Stimulated activated CD4-positive, alpha-beta T cell treated with anti-CD3 and anti-CD28 coated beads, Interleukin-1b, Interleukin-23, amount 100 ng/mL, for 24 hours (primary cell): ENCODE data around the gene KCNN1.
"Not testable (repeated sequence)": the region's sequence is repeated elsewhere in the genome, so short reads cannot be mapped to it uniquely, and the experiment has no call there.

Source experiments
- DNase-seq, 4 experiments: peaks; one replicate each; pipeline ENCODE4 v3.0.0-alpha.2; 2020; ENCODE audit warnings: low read depth in 4 of 4, low spot score in 1 of 4

KCNN1 gene

DNA sequence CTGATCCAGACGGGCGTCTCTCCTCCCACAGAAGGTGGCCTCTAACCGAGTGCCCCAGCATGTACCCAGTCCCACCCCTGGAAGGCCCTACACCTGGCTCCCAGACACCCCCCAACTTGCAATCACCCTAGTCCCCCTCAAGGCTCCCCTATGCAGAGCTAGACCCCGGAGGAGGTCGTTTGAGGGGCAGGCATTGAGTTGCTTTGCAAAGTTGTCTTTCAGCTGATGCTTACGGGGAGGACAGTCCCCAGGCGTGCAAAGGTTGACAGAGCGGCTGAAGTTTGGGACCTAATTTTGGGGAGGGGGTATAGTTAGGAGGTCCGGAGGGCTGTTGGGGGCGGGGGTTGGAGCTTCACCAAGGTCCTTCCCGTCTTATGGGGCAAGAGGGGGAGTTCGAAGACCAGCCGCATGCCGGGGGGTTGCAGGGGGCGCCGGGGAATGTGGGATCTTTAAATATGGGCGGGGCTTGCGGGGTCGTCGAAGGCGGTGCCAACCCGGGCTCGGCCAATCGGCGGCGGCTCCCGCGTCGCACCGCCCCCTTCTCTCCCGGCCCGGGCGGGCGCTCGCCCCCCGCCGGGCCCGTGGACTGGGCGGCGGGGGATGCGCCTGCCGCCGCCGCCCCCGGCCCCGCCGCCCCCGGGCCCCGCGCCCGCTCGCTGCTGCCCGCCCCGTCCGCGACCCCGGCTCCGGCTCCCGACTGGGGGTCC is at the start of gene KCNN1:
Gene KCNN1 (plus strand): TSS at position 558 of the 707 bp plus-strand sequence. CDS start 6,782 bp downstream, outside the sequence.
- no peak for DNase-seq

GRCh38 chr19:17918151-17918550 is 48.8 kb upstream of the KCNN1 start:
- not testable (repeated sequence) for DNase-seq

DNA sequence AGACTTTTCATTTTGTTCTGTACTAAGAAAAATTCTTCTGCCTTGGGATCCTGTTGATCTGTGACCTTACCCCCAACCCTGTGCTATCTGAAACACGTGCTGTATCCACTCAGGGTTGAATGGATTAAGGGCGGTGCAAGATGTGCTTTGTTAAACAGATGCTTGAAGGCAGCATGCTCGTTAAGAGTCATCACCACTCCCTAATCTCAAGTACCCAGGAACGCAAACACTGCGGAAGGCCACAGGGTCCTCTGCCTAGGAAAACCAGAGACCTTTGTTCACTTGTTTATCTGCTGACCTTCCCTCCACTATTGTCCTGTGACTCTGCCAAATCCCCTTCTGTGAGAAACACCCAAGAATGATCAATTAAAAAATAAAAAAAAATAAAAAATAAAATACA is 47.8 kb upstream of the KCNN1 start:
- not testable (repeated sequence) for DNase-seq

GRCh38 chr19:17920527-17920926 is 46.4 kb upstream of the KCNN1 start:
- no peak for DNase-seq

- DNase-seq = no peak
These were observed 44.8 kb upstream of the KCNN1 start for GRCh38 chr19:17922138-17922537.

DNA sequence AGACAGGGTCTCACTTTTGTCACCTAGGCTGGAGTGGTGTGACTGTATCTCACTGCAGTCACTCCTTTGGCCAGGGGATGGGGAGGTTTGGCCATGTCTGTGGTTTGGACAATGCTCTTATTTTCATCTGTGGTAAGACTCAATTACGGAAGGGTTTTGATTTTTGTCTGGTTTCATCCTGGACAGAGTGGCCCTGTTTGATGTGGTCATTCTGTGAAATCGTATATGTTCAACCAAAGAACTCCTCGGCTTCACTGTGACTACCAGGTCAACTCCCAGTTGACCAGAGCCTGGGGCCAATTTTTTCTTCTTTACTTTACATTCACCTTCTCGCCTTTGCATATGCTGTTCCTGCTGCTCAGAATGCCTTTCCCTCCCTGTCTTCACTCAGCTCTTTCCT is 40.9 kb upstream of the KCNN1 start:
- DNase-seq = no peak

DNA sequence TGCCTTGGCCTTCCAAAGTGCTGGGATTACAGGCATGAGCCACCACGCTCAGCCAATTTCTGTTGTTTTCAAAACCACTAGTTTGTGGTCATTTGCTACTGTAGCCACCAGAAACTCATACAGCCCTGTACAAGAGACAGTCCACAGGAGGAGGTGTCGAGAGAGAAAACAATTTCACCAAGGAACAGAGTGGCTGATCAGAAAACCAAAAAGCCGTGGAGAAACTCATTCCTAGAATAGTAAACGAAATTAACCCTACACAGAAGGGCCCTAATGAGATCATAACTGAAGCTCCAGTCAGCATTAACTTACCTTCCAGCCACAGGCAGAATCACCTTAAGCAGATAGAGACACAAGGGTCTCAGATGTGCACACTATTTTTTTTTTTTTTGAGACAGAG is 37.9 kb upstream of the KCNN1 start:
- no peak for DNase-seq

DNA sequence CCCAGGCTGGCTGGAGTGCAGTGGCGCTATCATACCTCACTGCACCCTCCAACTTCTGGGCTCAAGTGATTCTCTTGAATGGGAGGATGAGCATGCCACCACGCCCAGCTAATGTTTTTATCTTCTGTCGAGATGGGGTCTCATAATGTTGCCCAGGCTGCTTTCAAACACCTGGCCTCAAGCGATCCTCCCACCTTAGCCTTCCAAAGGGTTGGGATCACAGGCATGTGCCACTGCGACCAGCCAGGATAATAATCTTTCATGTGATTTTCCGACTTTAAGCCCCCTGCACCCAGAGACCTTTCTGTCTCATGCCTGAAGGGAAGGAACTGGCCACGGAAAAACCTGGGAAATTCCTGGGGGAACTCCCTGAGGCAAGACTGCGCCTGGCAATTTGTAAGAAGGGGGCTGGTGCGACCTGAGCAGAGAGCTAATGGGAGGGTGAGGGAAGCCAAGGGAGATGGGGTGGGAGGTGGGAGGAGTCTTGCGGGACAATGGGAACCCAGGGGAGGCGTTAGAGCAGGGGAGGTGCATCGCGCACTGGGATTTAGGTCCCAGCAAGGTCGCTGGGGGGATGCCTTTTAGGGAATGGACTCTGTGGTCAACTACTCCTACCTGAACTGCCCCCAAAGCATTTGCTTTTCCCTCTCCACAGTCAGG is 35.2 kb upstream of the KCNN1 start:
- DNase-seq = no peak

DNA sequence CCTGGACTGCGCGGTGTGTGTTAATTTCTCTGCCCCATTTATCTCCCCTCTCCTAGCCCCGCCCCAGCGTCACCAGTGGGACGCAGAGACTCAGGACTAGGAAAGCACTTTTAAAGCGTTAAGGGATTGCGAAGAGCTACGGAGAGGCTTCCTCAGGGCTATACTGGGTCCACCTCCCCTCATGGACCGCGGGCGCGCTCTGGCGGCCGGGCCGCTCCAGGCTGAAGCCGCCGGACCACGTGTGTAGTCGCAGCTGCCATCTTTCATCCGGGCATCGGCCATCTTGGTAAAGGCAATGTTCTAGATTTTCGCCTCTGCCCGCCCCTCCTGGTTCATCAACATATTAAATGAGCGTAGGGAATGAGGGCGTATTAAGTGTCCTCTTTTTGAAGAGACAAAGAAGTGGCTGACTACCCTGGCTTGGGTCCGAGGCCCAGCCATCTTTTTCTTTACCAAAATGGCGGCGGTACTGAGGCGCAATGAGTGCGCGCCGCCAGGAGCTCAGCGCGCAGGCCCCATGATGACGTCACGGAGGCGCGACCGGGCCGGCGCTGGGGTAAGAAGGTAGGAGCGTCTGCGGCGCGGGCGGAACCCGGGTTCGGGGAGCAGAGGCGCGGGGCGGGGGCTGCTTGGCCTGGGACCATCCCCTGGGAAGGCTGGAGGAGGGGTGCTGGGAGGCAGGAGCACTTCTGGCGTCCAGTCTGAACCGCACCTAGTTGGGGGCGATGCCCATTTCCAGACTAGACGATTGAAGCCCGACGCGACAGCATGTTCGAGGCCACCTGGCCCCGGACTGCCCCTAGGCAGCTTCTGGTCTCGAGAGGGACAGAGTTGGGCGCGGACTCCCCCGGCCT is 34.2 kb upstream of the KCNN1 start, which contains the start of gene CCDC124:
Gene CCDC124 (plus strand): TSS at position 531 of the 854 bp plus-strand sequence. CDS start 3,406 bp downstream, outside the sequence.
- peak; percentile 81 to 91 (median 86) for DNase-seq

- no peak for DNase-seq
These were observed 33.3 kb upstream of the KCNN1 start for GRCh38 chr19:17933414-17934129.

DNA sequence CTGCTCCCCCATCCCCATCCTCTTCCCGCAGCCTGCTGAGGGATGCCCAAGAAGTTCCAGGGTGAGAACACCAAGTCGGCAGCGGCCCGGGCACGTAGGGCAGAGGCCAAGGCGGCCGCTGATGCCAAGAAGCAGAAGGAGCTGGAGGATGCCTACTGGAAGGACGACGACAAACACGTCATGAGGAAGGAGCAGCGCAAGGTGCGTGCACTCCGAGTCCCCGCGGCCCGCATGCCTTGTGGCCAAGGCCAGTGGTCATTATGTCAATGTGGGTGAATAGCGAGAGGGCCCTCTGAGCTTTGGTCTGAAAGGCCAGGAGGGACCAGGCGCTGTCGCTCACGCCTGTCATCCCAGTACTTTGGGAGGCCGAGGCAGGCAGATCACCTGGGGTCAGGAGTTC is 30.5 kb upstream of the KCNN1 start:
- DNase-seq = no peak

- no peak for DNase-seq
These were observed 29.5 kb upstream of the KCNN1 start for GRCh38 chr19:17937371-17937900.

GRCh38 chr19:17938092-17938845 is 28.6 kb upstream of the KCNN1 start:
- DNase-seq = peak; percentile 65 to 79 (median 66)

- no peak for DNase-seq
These were observed 24.7 kb upstream of the KCNN1 start for GRCh38 chr19:17942181-17942580.

DNA sequence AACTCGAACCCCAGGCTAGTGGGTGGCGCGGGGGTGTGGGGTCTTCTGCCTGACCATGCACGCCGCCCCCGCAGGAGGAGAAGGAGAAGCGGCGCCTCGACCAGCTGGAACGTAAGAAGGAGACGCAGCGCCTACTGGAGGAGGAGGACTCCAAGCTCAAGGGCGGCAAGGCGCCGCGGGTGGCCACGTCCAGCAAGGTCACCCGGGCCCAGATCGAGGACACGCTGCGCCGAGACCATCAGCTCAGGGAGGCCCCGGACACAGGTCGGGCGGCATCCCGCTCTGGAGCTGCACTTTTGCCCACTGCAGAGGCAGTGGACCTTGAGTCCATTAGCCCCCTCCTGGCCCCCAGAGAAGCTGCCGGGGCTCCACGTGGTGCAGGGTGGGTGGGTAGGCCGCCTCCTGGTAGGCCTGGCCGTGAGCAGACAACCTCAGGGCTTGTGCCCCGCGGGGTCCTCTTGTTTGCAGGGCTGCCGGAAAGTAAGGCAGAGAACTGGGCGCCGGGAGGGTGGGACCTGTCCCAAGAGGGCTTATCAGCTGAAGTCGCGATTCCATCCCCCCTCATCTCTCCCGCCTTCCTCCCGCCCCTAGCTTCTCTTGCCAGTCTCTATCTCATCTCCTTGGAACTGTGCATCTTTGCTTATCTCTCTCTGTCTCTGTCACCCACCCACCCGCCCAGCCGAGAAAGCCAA is 24.2 kb upstream of the KCNN1 start:
- DNase-seq = no peak

DNA sequence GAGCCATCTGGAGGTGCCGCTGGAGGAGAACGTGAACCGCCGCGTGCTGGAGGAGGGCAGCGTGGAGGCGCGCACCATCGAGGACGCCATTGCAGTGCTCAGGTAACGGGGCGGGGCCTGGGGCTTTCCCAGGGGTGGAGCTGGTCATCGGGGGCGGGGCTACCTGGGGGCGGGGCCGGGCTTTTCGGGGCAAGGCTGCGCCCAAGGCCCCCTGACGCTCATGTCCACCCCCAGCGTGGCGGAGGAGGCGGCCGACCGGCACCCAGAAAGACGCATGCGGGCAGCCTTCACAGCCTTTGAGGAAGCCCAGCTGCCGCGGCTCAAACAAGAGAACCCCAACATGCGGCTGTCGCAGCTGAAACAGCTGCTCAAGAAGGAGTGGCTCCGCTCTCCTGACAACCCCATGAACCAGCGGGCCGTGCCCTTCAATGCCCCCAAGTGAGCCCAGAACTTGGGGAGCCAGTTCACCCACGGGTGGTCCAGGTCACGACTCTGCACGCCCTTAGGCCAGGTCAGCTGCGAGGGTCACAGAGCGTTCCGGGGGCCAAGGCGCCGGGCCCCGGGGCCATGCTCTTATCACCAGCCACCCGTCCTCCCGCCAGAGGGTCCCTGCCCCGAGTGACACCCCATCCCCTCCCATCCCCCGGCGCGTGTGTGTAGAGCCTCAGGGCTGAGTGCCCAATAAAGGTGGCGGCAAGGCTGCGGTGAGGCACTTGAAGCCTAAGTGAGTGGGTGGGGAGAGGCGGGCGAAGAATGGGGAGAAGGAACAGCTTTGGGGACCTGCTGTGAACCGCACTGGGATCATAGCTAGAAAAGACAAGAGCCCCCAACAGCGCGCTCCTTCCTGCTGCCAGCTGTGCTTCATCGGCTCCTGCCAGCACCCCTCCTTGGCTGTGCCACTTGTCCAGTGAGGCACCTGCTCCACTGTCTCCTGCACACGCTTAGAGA is 23.4 kb upstream of the KCNN1 start:
- no peak for DNase-seq

GRCh38 chr19:17944301-17944700 is 22.6 kb upstream of the KCNN1 start:
- DNase-seq = no peak
